HEK293T (cell line): Measurements from ENCODE around the gene SP100.

Source experiments
- CTCF ChIA-PET: fragments of 350-600 bp; formaldehyde crosslinking; extraction: SDS; loops from one replicate; lab custom pipeline; 2021; ENCODE audit warnings: antibody characterized with exemption, inconsistent platforms; lab: Yijun Ruan, JAX
- POLR2A ChIA-PET: fragments of 350-600 bp; formaldehyde crosslinking; extraction: SDS; loops from one replicate; lab custom pipeline; 2020; ENCODE audit warnings: antibody characterized with exemption, inconsistent platforms; lab: Yijun Ruan, JAX
- DNase-seq: peaks from one replicate; pipeline ENCODE4 v3.0.0; 2012; ENCODE audit warnings: mixed read lengths; ENCODE audit errors: extremely low spot score
- ARNT ChIP-seq: fragments of 450-650 bp; IDR thresholded peaks from 2 replicates; pipeline ENCODE4 v1.6.1; 2017; ENCODE audit warnings: mild to moderate bottlenecking
- BHLHE40 ChIP-seq: fragments of 450-650 bp; IDR thresholded peaks from 2 replicates; pipeline ENCODE4 v1.6.1; 2016; ENCODE audit warnings: mild to moderate bottlenecking, moderate library complexity, borderline replicate concordance
- CTBP1 ChIP-seq: fragments of 450-650 bp; IDR thresholded peaks from 2 replicates; pipeline ENCODE4 v1.6.1; 2016; ENCODE audit warnings: borderline replicate concordance
- ELF4 ChIP-seq: fragments of 450-650 bp; IDR thresholded peaks from 2 replicates; pipeline ENCODE4 v1.6.1; 2017; ENCODE audit warnings: antibody characterized with exemption
- FOXA1 ChIP-seq: fragments of 450-650 bp; IDR thresholded peaks from 2 replicates; pipeline ENCODE4 v1.6.1; 2016; ENCODE audit warnings: mild to moderate bottlenecking
- FOXK2 ChIP-seq: fragments of 450-650 bp; IDR thresholded peaks from 2 replicates; pipeline ENCODE4 v1.6.1; 2016; ENCODE audit warnings: mild to moderate bottlenecking
- FOXM1 ChIP-seq: fragments of 450-650 bp; IDR thresholded peaks from 2 replicates; pipeline ENCODE4 v1.6.1; 2017; ENCODE audit warnings: mild to moderate bottlenecking, borderline replicate concordance
- HDGF ChIP-seq: fragments of 450-650 bp; IDR thresholded peaks from 2 replicates; pipeline ENCODE4 v1.6.1; 2017; ENCODE audit warnings: antibody characterized with exemption, borderline replicate concordance
- L3MBTL2 ChIP-seq: fragments of 450-650 bp; conservative IDR thresholded peaks from 2 replicates; pipeline ENCODE4 v1.6.1; 2016; ENCODE audit warnings: mild to moderate bottlenecking
- LEF1 ChIP-seq: fragments of 450-650 bp; IDR thresholded peaks from 2 replicates; pipeline ENCODE4 v1.6.1; 2017; ENCODE audit warnings: mild to moderate bottlenecking, borderline replicate concordance
- NFRKB ChIP-seq: fragments of 450-650 bp; IDR thresholded peaks from 2 replicates; pipeline ENCODE4 v1.6.1; 2016; ENCODE audit warnings: mild to moderate bottlenecking, moderate library complexity
- SP1 ChIP-seq: fragments of 450-650 bp; IDR thresholded peaks from 2 replicates; pipeline ENCODE4 v1.6.1; 2017
- SUZ12 ChIP-seq: fragments of 450-650 bp; IDR thresholded peaks from 2 replicates; pipeline ENCODE4 v1.6.1; 2016; ENCODE audit warnings: mild to moderate bottlenecking
- TARDBP ChIP-seq: fragments of 450-650 bp; IDR thresholded peaks from 2 replicates; pipeline ENCODE4 v1.6.1; 2016
- ZNF384 ChIP-seq: fragments of 450-650 bp; IDR thresholded peaks from 2 replicates; pipeline ENCODE4 v1.6.1; 2016
- TF ChIP-seq, protein P1 (sequence below): fragments of 450-650 bp; IDR thresholded peaks from 2 replicates; pipeline ENCODE4 v1.6.1; 2016

The SP100 gene

DNA sequence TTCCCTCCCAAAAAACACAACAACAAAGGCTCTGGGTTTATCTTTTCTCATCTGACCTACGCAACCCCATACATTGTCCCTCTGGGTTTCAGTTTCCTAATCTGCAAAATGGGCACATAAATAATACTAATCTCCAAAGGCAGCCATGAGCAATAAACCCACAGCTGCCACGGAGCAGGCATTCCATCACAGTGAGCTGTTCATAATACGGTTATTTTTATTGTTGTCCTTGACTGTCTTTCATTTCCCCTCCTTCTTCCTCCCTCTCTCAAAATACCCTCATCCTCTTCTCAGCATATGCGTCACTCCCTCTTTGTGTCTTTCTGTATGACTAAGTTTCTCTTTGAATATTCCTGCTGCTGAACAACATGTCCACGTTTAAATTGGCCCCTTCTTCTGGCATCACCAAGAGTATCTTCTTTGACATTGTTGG lies 166.9 kb downstream of the SP100 start:
- DNase-seq: no peak
- POLR2A ChIA-PET: no interaction called here
- CTCF ChIA-PET: no interaction called here

DNA sequence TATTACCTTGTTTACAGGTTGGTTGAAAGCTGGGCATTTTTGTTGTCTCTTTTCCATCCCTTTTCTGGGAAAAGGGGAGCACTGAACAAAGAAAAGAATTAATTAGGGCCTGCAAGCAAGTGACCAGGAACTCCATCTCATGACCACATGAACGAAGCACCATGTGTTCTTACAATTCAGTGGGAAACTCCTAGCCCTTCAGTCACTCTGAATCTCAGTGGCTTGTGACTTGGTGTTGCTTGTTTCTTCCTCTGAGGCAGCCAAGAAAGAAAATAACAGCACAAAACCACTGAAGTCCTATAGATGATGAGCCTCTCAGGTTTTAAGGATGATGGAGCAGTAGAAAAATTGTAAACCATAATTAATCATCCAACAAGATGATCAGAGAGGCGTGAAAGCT lies 167.6 kb downstream of the SP100 start:
- CTCF ChIA-PET: no interaction called here
- no peak for DNase-seq
- POLR2A ChIA-PET: no interaction called here
- TF ChIP-seq HDGF: no peak
- TF ChIP-seq FOXA1: no peak

More for the DNA sequence above, 166.9 kb downstream of the SP100 start:
- TF ChIP-seq L3MBTL2 (no peak), TARDBP (no peak), BHLHE40 (no peak), ARNT (no peak), FOXM1 (no peak), FOXK2 (no peak), SP1 (no peak), SUZ12 (no peak), FOXA1 (no peak), ZNF384 (no peak), ELF4 (no peak), HDGF (no peak)
- TF ChIP-seq, protein P1, sequence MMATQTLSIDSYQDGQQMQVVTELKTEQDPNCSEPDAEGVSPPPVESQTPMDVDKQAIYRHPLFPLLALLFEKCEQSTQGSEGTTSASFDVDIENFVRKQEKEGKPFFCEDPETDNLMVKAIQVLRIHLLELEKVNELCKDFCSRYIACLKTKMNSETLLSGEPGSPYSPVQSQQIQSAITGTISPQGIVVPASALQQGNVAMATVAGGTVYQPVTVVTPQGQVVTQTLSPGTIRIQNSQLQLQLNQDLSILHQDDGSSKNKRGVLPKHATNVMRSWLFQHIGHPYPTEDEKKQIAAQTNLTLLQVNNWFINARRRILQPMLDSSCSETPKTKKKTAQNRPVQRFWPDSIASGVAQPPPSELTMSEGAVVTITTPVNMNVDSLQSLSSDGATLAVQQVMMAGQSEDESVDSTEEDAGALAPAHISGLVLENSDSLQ: no peak

DNA sequence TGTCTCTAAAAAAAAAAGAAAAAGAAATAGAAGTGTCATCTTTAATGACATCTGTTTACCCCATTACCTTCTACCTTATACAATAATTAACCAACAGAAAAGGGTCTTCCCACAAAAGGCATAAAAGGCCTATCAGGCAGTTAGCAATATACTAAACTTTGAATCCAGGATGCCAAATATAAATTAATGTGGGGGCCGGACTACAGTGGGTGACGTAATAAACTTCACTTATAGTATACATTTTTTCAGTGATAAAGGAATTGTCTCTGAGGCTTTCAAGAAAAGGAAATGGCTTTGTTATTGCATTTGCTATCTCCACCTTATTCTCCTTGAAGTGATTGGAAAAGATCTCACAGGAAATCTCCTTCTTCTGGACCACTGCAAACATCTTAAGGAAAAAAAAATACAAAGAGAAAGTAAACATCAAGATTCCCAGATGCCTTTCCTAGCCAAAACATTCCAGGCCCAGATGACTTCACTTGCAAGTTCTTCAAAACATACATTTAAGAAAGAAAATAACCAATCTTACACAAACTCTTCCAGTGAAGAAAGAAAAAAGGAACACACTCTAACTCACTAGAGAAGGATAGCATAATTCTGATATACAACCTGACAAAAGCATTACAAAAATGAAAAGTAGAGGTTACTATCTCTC lies 170.5 kb downstream of the SP100 start:
- TF ChIP-seq HDGF: no peak
- TF ChIP-seq NFRKB: no peak
- no peak for TF ChIP-seq SP1
- no peak for DNase-seq
- ChIA-PET CTCF (no interaction called here), POLR2A (no interaction called here)

DNA sequence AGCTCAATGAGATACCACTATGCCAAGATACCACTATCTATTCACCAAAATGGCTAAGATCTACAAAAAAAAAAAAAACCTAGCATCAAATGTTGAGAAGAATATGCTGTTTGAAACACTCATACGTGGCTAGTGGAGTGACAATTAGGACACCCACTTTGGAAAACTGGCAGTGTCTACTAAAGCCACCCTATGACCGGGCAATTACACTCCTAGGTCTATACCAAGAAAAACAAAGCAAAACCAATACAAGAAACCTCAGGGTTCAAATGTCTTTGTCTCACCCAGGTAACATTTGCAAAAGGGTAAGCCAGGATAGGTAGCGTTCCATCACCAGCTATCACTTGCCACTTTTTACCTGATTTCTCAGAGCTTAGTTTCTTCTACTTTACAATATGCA lies 173.0 kb downstream of the SP100 start:
- ChIA-PET CTCF (no interaction called here), POLR2A (no interaction called here)
- no peak for DNase-seq
- TF ChIP-seq HDGF: no peak
- TF ChIP-seq CTBP1: no peak
- TF ChIP-seq SUZ12: no peak
- TF ChIP-seq FOXM1: no peak
- no peak for TF ChIP-seq ARNT
- no peak for TF ChIP-seq SP1
- no peak for TF ChIP-seq L3MBTL2
- no peak for TF ChIP-seq ZNF384
- TF ChIP-seq, protein P1: no peak
- no peak for TF ChIP-seq FOXA1

DNA sequence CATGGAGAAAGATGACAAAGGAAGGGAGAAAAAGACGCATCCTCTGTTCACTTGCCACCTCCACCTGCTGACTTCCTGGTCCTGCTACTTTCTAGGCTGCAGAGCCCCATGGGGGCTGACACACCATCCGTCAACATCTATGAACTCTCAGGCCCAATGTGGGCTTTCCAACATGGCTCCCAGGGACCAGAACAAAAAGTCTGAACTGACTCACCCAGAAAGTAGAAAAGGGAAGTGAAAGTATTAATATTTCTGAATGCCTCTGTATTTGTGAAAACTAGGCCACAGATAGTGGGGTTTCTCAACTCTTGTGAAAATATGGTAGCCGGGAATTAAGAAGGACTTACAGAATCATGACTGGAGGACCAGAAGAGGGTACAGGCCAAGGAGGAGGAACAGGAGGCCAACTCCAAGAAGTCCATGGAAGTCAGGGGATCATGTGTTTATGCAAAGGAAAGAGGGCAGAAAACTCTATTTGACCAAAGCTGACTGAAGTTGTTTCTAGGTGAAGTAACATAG lies 173.6 kb downstream of the SP100 start:
- POLR2A ChIA-PET: no interaction called here
- no peak for DNase-seq
- no peak for TF ChIP-seq BHLHE40
- no peak for TF ChIP-seq LEF1
- TF ChIP-seq SUZ12: no peak
- no peak for TF ChIP-seq SP1
- TF ChIP-seq FOXA1: no peak
- no peak for TF ChIP-seq ARNT
- TF ChIP-seq ELF4: no peak
- TF ChIP-seq FOXK2: no peak
- CTCF ChIA-PET: no interaction called here

DNA sequence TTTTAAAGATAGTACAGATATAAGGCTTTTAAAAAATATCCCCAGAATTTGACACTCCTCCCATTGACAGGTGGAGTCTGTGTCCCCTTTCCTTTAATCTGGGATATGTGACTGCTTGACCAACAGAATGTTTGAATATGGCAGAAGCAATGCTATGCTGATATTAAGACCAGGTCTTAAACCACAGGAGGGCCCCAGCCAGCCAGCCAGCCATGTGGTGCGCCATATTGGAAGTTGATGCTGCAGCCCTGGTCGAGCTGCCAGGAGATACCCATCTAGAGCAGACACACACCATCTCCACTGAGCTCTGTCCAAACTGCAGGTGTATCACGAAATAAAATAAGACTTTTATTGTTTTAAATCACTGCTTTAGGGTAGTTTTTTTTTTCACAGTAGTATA lies 174.3 kb downstream of the SP100 start:
- CTCF ChIA-PET: no interaction called here
- TF ChIP-seq FOXA1 (no peak), LEF1 (no peak), L3MBTL2 (no peak), NFRKB (no peak), ZNF384 (no peak)
- DNase-seq: no peak
- POLR2A ChIA-PET: no interaction called here

DNA sequence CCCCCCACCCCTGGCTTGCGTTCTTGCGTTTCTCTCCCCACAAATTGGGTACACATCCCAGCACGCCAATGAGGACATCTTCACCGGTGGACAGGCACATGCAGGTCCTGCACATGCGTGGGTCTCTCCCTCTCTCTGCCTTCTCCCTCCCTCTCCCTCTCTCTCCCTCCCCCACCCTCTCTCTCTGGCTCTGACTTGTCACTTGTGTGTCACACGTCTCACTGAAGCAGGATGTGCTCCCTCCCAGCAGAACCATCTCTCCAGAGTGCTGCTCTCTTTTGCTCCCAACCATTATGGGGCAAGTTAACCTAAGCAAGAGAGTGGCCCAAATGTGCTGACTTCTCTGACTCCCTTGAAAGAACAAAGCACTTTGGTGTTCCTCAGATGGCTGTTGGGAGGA lies 175.8 kb downstream of the SP100 start:
- ChIA-PET POLR2A (no interaction called here), CTCF (no interaction called here)
- TF ChIP-seq ELF4 (no peak), TARDBP (no peak), SP1 (no peak), SUZ12 (no peak), FOXM1 (no peak), CTBP1 (no peak), LEF1 (no peak), HDGF (no peak), NFRKB (no peak), BHLHE40 (no peak), FOXA1 (no peak), FOXK2 (no peak), ZNF384 (no peak), ARNT (no peak)
- TF ChIP-seq, protein P1: no peak
- no peak for DNase-seq
